Posterior vena cava (tissue), 2 donors: ENCODE measurements around the gene RESP18. TPM values are rescaled to one million over a fixed set of nuclear protein-coding genes. Genes with fewer than 3 reads are reported as not detected.
"Not testable (repeated sequence)": the region's sequence is repeated elsewhere in the genome, so short reads cannot be mapped to it uniquely, and the experiment has no call there.

Source experiments
- DNase-seq: peaks from one replicate; pipeline ENCODE4 v3.0.0-alpha.2; 2020; ENCODE audit warnings: low spot score
- intact Hi-C, 2 donors: fragments of 100-400 bp; cut with DNase I; formaldehyde crosslinking; loops; one replicate each; pipeline versions ENCODE4 v1.14.1 to v1.14.2; 2022 to 2023
- total RNA-seq, 2 donors: library from RNA; stranded (reverse); fragmentation: NEBNext Ultra II Directional; extraction: Animal tissue kit (Norgen Biotek cat#: 25700); gene quantifications; one replicate each; pipeline ENCODE4 v1.2.1, GENCODE V29; 2021
- donor health status: DM: yes; HTN: yes; CAD: no.
- donor health status: DM: yes; HTN: yes; CAD: no.

The RESP18 gene
- total RNA-seq, 2 donors from 2014 or later: not detected

DNA sequence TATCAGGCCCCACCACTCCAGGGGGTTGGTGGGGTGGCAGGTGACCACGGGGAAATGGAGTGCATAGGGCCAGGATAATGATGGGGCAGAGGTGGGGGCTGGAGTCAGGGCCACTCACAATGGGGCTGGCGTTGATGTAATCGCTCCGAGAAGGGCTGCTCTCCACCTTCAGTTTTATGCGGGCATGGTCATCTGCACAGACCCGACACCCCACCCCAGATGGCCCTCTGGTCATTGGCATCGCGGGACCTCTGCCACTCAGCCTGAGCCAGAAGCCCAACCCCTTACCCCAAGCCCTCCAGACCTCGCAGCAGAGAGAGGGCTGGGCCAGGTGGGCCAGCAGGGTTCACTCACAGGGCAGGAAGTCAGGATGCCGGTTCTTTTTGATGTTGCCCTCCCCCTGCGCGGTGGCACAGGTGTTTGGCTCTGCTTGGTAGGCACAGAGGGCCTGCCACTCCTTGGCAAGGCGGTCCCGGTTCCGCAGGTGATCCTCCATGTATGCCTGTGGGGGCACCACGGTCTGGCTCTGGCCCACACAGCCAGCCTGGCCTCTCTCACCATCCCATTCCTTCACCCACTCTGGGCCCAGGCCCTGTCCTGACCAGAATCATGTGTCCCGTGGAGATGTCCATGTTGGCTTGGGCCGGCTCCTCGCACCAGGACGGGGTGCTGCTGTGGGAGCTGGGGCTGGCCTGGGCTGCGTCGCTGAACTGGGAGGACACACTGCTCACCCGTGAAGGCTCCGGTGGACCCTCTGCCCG, 35.7 kb downstream of the RESP18 start:
- peak; percentile 70 for DNase-seq
- intact Hi-C loops: loop anchor here (5.0 kb wide), 1 partner anchor 135 kb away; the partner anchor contains the start of gene NHEJ1 (in 2 of the 2)

DNA sequence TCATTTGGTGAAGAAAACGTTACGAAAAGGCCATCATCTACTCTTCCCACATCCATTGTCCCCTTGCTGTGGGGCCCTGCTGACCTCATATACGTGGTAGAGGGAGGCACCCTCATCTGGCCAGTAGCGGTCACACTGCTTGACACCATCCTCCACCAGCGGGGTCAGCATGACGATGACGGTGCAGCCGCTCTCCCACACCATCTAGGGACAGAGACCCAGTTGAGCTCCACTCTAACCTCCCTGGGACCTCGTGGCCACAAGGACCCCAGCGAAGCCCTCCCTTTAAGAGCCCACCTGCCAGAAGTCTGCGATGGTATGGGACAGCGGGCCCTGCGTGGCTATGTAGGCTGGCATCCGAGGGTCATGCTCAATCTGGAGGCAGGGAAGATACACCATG, 36.4 kb downstream of the RESP18 start:
- DNase-seq: peak; percentile 77
- intact Hi-C loops: loop anchor here (5.0 kb wide), 1 partner anchor 134 kb away; the partner anchor contains the start of gene NHEJ1 (in 2 of the 2)

DNA sequence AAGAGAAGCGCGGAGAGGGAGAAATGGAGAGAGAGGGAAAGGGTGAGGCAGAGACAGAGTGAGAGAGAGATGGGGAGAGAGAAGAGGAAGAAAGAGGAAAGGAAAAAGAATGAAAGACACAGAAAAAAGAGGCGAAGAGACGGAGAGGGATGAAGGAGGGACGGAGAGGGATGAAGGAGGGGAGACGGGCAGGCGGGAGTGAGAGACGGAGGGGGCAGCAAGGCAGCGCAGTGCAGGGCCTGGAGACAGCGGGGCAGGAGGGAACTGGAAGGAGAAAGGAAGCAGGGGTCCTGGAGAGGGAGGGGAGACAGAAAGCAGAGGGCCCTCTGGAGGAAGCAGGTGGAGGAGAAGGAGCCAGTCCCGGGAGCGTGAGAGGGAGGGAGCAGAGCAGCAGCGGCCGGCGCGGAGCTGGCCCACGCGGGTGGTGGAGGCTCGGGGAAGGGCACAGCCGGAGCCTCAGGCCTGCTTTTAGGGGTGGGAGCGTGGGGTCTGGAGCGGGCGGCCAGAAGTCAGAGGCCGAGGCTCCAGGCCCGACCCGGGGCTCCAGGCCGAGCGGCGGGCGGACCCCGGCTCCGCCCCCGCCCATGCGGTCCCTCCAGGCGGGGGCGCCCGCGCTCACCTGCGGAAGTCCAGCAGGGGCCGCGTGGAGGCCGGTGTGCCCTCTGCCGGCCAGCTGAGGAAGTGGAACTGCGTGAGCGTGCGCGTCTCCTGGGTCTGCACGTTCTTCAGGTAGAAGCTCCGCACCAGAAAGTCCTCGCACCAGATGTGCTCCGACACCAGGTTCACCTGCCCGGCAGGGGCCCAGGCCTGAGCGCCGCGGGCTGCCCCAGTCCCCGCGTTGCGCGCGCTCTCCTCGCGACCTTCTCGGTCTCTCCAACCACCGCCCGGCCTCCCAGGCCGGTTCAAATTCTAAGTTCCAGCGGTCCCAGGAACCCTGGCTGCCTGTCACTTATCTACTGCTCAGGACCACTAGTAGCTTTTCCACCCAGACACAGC, 37.9 kb downstream of the RESP18 start:
- peak; percentile 96 for DNase-seq
- intact Hi-C loops: loop anchor here (2.0 to 5.0 kb wide), 2 partner anchors 16 to 132 kb away; partner anchors contain the start of genes NHEJ1 (in 2 of the 2) and DNAJB2 (in 1 of the 2)

DNA sequence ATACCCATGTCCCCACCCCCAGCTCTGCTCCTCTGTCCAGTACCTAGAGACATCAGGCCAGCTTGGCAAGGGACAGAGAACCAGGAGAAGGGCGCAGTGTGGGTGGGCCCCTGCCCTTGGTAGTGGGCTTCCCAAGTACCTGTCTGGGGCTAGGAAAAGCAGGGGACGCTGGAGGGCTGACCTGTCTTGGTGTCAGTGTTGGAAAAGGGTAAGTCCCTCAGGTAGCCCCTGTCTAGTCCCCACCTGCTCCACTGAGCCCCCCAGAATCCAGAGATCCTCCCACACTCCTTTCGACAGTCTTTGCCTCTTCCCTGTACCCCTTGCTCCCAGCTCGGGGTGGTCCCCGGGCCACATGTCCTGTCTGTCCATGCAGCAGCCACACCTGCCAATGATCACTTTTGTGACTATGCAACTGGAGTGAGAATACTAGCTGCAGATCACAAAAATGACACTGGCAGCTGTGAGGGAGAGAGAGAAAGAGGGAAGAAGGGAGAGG, 38.8 kb downstream of the RESP18 start:
- intact Hi-C loops: loop anchor here in 1 of 2 donors (2.0 kb wide), 1 partner anchor 15 kb away; the partner anchor contains the start of gene DNAJB2
- DNase-seq: peak; percentile 71

DNA sequence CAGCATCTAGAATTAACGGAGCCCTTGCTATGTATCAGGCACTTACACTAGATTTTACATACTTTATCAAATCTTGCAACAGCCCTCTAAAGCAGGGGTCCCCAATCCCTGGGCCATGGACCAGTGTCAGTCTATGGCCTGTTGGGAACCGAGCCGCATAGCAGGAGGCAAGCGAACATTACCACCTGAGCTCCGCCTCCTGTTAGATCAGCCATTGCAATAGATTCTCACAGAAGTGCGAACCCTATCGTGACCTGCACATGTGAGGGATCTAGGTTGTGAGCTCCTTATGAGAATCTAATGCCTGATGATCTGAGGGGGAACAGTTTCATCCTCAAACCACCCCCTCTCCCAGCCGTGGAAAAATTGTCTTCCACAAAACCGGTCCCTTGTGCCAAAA, 39.9 kb downstream of the RESP18 start:
- peak; percentile 68 for DNase-seq
- intact Hi-C loops: no loop called here

DNA sequence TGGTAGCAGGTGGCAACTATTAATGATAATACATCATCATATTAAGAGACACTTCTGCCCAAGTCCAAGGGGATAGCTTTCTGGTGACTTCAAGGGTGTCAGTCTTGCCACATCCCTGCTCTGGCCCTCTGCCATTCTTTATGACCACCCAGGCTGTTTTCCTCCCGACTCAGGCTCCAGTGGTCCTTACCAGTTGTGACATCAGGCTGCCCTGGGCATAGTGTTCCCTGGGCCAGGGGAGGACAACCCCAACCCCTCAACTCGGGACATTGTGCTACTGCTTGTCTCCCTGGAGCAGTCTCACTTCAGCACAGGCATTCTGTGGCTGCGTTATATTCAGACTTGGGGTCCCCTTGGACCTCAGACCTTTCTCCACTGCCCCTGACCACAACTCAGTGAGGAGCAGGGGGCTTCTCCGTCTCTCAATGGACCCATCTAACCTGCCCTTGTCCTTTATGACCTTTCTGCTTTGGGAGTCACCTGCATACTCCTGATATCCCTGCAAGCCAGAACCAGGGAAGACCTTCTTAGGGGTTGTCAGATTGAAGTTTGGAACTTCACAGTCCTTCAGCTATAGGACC, 40.5 kb downstream of the RESP18 start:
- peak; percentile 55 for DNase-seq
- intact Hi-C loops: no loop called here

DNA sequence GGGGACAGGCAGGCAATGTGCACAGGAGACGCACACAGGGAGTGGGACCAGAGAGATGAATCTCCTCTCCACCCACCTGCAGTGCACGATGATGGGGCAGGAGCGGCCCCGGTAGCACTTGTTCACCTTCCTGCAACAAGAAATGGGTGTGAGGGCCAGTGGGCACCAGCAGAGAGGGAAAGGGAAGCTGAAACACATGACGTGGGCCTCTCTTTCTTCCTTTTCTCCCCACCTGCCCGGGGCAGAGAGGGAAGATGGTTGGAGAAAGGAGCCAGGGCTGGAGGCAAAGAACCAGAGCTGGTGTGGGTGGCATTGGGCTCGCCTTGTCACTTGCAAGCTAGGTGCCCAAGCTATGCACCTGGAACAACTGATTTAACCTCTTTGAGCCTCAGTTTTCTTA, 41.1 kb downstream of the RESP18 start:
- peak; percentile 72 for DNase-seq
- intact Hi-C loops: no loop called here

DNA sequence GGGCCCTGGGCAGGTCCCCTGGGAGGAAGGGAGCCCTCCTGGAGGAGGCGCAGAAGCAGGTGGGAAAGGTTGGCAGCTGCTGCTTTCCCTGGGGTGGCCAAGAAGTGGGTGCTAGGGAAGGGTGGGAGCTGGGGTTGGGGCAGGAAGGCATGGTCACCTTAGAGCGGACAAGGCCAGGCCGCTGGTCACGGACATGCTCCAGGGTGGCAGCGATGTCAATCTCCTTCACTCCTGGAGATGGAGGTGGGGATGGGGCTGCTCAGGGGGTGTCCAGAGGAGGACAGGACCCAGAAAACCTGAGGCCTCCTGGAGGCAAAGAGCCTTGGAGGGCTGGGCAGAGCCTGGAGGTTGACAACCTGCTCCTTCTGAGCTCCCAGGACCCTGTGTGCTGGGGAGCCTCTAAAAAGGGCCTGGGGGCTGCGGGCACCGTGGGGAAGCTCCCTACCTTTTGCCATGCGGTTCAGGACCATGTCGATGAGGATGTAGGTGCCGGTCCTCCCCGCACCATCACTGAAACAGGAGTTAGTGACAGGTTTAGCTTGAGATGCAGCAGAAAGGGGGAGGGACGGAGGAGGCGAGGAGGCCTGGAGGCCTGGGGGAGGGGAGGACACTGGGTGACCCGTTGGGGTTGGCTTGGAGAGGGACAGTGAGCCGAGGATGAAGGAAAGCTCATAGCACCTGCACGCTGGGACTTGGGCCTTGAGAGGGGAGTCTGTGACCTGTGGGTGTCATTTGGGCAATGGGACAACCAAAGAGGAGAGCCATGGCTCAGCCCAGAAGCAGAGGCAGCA, 42.0 kb downstream of the RESP18 start:
- peak; percentile 64 for DNase-seq
- intact Hi-C loops: no loop called here

DNA sequence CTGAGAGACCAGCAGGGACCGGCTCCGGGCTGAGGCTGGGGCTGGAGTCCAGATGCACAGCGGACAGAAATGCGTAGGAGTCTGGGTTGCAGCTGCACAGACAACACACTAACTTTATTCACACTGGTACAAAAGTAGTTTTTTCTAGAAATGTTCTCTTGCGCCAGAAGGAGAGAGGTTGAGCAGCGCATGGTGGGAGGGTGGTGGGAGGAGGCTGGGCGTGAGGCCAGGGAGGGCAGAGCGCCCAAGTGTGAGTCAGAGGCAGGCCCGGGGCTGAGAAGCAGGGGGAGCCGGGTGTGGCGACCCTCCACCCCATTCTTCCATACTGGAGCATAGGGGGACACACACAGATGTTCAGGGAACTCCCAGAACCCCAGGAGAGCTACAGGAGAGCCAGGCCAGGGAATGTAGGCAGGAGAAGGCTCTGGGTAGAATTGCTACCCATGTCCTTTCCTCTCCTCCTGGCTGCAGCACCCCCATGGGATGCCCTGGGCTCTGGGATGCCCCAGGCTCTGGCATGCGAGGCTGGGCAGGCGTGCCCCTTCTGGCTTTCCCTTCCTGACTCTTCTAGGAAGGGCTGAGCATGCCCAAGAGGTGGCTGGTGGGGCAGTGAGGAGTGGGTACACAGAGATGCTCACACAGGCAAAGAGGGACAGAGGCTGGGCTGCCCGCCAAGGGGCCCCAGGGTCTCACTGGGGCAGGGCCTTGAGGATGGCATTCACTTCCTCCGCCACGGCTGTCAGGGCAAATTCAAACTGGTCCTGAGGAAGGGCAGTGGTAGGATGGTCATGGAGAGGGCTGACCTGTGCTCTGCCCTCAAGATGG, 42.8 kb downstream of the RESP18 start:
- DNase-seq: peak; percentile 93
- intact Hi-C loops: no loop called here

DNA sequence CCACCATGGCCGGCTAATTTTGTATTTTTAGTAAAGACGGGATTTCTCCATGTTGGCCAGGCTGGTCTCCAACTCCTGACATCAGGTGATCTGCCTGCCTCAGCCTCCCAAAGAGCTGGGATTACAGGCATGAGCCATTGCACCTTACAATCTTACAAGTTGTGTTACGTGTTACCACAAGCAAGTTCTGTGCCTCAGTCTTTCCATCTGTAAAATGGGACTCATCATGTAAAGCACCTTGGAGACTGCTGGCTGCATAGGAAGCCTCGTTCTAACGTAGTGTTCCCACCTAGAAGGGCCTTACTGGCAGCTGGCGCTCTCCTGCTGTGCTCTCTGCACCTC, 43.4 kb downstream of the RESP18 start:
- DNase-seq: no peak
- intact Hi-C loops: no loop called here

DNA sequence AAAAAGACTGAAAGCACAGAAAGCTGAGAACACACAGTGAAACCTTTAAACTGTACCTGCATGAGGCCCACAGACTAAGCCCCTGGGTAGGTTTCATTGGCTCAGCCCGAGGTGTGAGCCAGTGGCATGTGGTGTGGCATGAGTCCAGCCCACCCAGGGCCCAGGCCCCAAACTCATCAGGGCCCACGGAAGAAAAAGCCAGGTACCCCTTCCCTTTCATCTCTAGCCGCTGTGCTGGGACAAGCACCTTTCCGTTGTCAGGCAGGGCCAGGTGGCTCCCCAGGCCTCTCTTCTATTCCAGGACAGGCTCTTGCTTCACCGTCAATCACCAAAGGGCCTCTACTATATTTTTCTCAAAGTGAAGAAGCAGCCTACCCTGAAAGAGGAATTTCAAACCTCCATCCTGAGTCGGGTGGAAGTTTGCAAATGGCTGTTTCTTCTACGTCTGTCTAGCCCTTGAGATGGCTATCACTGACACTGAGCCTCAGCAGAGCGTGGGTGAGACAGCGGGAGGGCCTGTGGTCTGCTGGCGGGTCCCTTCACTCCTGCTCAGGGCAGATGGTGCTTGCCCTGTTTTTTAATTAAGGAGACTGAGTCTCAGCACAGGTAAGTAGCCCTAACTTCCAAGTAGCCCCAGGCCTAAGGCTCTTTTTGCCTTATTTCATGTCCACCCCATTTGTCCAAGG, 44.8 kb downstream of the RESP18 start:
- intact Hi-C loops: no loop called here
- peak; percentile 61 for DNase-seq

DNA sequence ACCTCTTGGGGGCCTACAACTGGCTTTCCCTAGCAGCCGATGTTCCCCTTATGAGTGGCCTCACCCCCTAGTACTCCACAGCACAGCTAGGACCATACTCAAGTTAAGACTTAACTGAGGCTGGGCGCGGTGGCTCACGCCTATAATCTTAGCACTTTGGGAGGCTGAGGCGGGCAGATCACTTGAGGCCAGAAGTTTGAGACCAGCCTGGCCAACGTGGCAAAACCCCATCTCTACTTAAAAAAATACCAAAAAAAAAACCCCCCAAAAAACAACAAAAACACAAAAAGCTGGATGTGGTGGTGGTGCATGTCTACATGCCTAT, 45.5 kb downstream of the RESP18 start:
- intact Hi-C loops, DNase-seq: not testable (repeated sequence)

DNA sequence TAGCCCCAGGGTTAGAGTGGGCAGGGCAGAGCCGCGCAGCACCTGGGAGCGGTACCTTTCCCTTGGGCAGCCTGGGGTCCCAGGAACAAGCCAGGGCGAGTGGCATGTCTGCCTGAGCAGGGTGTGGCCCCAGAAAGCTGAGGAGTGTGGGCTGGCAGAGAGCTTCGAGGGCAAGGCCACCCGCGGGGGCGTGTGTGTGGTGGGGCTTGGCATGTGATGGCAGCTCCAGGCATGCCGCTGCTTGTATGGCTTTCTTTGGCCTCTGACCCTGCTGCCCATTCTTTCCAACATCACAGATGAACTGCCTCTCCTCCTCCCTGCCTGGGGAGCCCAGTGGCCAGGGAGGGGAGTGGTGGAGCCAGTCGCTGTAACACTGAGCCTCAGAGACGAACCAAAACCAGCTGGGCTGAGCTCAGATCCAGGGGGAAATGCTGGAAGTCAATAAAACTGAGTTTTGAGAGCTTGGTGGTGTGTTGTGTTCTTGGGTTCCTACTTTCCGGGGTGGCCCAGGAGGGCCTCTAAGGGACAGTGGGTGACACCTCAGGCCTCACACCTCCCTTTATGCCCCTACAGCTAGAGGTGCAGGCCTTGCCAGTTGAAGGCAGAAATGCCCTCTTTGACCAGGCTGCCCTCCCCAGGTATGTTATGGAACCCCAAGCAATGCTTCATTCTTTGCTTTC, 46.0 kb downstream of the RESP18 start:
- DNase-seq: peak; percentile 68
- intact Hi-C loops: no loop called here

DNA sequence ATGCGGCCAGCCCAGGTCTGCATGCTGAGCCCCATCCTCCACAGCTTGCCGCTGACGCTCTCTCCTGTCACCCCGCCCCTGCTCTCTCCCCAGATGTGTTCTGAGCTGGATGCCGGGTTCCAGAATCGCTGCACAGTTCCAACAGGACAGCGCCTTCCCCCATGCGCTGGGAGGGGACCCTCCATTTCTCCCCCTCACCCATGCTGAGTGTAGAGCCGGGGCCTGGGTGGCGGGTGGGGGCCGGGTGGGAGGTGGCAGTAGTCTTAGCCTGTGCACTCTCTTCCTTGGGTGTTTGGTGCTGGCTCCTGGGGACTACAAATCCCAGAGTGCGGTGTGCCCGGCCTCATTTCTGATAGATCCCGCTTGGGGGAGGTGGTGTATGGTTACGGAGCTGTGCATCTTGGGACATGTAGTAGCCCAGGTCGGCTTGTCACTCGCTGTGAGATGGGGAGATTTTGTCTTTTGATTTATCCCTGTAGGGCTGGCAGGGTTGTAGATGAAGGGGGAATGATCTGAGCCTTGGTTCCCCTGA, 46.6 kb downstream of the RESP18 start:
- peak; percentile 69 for DNase-seq
- intact Hi-C loops: no loop called here

DNA sequence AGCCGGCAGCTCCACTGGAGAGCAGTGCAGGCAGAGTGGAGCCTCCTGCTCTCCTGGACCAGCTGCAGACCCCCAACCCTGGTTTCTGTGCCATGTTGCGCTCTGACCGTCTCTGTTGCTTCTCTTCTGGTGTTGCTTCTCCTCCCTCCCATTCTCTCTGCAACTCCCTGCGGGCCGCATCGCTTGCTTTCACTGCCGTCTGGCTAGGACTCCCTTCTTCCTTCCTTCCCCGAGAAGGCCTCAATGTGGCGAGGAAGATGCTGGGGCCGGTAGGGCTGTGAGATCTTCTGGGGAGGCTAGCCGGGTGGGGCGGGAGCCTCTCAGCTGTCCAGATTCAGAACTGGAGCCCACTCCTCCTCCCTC, 47.2 kb downstream of the RESP18 start:
- intact Hi-C loops: no loop called here
- DNase-seq: no peak

DNA sequence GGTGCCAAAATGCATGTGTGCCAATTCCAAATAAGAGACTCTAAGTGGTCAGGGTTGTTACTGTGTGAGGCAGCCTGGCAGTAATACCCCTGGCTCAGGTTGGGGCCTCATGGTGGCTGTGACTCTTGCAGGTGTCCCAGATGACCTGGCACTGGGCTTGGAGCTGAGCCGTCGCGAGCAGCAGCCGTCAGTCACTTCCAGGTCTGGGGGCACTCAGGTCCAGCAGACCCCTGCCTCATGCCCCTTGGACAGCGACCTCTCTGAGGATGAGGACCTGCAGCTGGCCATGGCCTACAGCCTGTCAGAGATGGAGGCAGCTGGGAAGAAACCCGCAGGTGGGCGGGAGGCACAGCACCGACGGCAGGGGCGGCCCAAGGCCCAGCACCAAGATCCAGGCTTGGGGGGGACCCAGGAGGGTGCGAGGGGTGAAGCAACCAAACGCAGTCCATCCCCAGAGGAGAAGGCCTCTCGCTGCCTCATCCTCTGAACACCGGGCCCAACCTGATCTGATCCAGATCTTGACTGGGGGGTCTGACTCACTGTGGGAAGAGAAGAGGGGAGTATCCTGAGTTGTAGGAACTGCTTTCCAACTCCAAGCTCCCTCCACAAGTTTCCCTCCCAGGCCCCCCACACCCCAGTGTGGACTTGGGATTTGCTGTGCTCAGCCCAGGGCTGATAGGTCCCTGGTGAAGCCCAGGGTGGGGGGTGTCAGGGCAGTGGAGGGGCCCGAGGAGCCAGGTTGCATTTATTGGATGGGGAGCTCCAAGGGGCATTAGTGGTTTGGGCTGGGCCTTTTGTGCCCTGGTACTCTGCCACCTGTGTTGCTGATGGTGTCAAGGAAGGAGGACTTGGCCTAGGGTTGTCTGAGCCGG, 47.8 kb downstream of the RESP18 start:
- intact Hi-C loops: no loop called here
- DNase-seq: peak; percentile 80
